Bronchus fibroblast of lung (primary cell): Measurements from ENCODE around the gene ZDHHC11B. TPM values are rescaled to one million over a fixed set of nuclear protein-coding genes. Genes with fewer than 3 reads are reported as not detected.

Experiments
- total RNA-seq: library from RNA; depleted of rRNA; stranded (reverse); fragments of >200 nt; gene quantifications from 2 replicates; pipeline ENCODE4 v1.2.3, GENCODE V29; 2015

ZDHHC11B gene, protein sequence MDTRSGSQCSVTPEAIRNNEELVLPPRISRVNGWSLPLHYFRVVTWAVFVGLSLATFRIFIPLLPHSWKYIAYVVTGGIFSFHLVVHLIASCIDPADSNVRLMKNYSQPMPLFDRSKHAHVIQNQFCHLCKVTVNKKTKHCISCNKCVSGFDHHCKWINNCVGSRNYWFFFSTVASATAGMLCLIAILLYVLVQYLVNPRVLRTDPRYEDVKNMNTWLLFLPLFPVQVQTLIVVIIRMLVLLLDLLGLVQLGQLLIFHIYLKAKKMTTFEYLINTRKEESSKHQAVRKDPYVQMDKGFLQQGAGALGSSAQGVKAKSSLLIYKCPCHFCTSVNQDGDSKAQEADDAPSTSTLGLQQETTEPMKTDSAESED
- total RNA-seq: not detected in 2 replicates

DNA sequence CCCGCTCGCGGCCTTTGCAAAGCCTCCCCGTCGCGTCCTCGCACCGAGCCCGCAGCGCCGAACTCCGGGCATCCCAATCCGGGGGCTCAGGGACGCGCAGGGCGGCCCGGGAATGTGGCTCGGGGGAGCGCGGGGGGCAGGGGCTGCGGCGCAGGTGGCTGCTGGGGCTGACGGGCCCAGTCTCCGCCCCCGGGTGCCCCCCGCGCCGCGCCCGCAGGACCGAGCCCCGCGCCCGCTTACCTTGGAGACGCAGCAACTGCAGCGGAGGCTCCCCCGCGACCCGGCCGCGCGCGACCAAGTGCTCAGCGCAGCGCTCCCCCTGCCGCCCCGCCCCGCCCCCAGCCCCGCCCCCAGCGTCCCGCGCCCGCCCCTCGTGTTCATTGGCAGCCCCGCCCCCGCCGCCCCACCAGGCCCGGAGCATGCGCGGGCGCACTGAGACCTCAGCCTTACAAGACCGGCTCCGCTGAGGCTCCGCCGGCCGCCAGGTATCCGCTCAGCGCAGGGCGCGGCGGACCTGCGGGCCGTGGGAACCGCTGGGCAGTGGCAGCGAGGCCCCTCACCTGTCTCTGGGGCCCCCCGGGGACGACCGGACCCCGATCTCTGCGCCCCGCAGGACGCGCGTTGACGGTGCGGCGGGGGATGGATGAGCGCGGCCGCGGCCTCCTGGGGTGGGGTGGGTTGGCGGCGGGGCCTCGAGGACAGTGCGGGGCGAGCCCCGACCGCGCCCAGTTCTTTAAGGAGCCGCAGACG lies at the start of gene ZDHHC11B:
ZDHHC11B (minus strand) TSS at position 302 of the 750 bp plus-strand sequence. CDS start 17,810 bp downstream, outside the sequence.

DNA sequence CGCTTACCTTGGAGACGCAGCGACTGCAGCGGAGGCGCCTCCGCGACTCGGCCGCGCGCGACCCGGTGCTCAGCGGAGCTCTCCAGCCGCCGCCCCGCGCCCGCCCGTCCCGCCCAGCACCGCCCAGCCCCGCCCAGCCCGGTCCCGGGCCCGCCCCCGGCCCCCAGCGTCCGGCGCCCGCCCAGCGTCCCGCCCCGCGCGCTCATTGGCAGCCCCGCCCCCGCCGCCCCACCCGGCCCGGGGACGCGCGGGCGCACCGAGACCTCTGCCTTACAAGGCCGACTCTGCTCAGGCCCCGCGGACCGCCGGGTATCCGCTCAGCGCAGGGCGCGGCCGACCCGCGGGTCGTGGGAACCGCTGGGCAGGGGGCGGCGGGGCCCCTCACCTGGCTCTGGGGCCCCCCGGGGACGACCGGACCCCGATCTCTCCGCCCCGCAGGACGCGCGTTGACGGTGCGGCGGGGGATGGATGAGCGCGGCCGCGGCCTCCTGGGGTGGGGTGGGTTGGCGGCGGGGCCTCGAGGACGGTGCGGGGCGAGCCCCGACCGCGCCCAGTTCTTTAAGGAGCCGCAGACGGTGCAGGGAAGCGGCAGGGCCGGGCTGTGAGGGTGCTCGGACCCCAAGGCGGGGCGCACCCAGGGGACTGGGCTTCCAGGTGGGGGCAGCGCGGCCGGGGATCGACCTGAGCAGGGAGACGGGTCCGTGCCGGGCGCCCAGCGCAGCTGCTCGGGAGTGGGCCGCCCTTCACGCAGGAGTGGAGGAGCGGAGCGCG lies 91.1 kb downstream of the ZDHHC11B start, which contains the start of gene TPPP:
TPPP (minus strand) TSS at position 82 of the 771 bp plus-strand sequence. CDS start 15,292 bp downstream, outside the sequence.

Other genes with a start within 250 kb of the ZDHHC11B start
- gene CEP72, start 172.4 kb downstream of the ZDHHC11B start, total RNA-seq: 5.1 and 6.1 TPM in 2 replicates
- gene TPPP, start 91.4 kb downstream of the ZDHHC11B start, total RNA-seq: under 0.01 and 0.17 TPM in 2 replicates
- 0.34 and 0.59 TPM in 2 replicates for gene ZDHHC11, start 66.3 kb upstream of the ZDHHC11B start, total RNA-seq
- 34.5 and 35.6 TPM in 2 replicates for gene BRD9, start 108.1 kb upstream of the ZDHHC11B start, total RNA-seq
- gene TRIP13, start 108.2 kb upstream of the ZDHHC11B start, total RNA-seq: 53.3 and 54.0 TPM in 2 replicates
- 0.30 and 1.8 TPM in 2 replicates for gene NKD2, start 224.1 kb upstream of the ZDHHC11B start, total RNA-seq